Measurements from ENCODE around the gene ELF3. TPM values are rescaled to one million over a fixed set of nuclear protein-coding genes. Genes with fewer than 3 reads are reported as not detected.

The ELF3 gene
- total and polyA plus RNA-seq, 2 of the 13 experiments (the other 11 are each of a cell fraction or from before 2014, with no cell fraction given), result 11.5 to 55.1 TPM

GRCh38 chr1:202009326-202010179 lies 834 bp upstream of the ELF3 start (continued):
- TF ChIP-seq, protein P1, sequence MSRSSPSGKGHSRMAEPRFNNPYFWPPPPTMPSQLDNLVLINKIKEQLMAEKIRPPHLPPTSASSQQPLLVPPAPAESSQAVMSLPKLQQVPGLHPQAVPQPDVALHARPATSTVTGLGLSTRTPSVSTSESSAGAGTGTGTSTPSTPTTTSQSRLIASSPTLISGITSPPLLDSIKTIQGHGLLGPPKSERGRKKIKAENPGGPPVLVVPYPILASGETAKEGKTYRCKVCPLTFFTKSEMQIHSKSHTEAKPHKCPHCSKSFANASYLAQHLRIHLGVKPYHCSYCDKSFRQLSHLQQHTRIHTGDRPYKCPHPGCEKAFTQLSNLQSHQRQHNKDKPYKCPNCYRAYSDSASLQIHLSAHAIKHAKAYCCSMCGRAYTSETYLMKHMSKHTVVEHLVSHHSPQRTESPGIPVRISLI (CRISPR knock-in tag; IDR thresholded peaks at IDR 0.05; ENCODE audit: borderline replicate concordance), result no peak
- TF ChIP-seq MED1 (CRISPR knock-in tag; IDR thresholded peaks at IDR 0.05) (no peak), GMEB1 (CRISPR knock-in tag; IDR thresholded peaks at IDR 0.05; ENCODE audit: borderline replicate concordance) (0 out of 2 replicates have a peak, but pooled peaks have one; percentile 7), NONO (IDR thresholded peaks at IDR 0.05) (no peak), NONO (CRISPR knock-in tag; conservative IDR thresholded peaks at IDR 0.05) (no peak), ZNF569 (CRISPR knock-in tag; IDR thresholded peaks at IDR 0.05; ENCODE audit: borderline replicate concordance) (no peak), ZSCAN29 (CRISPR knock-in tag; conservative IDR thresholded peaks at IDR 0.05) (no peak), KLF11 (CRISPR knock-in tag; IDR thresholded peaks at IDR 0.05) (no peak), SIN3B (IDR thresholded peaks at IDR 0.05; ENCODE audit: low read length) (no peak), ZNF878 (CRISPR knock-in tag; IDR thresholded peaks at IDR 0.05) (no peak), NFYC (CRISPR knock-in tag; IDR thresholded peaks at IDR 0.05) (no peak), NFE2 (CRISPR knock-in tag; IDR thresholded peaks at IDR 0.05) (no peak), HMG20A (CRISPR knock-in tag; IDR thresholded peaks at IDR 0.05; ENCODE audit: borderline replicate concordance) (no peak), ZBTB42 (CRISPR knock-in tag; IDR thresholded peaks at IDR 0.05) (no peak), SMC3 (IDR thresholded peaks at IDR 0.05; ENCODE audit: low read length) (peak; percentile 91), TP53 (CRISPR knock-in tag; conservative IDR thresholded peaks at IDR 0.05) (no peak), TMF1 (CRISPR knock-in tag; IDR thresholded peaks at IDR 0.05; ENCODE audit: low read depth) (no peak), ESRRA (CRISPR knock-in tag; IDR thresholded peaks at IDR 0.05; ENCODE audit: low read depth) (no peak), RBM22 (optimal IDR thresholded peaks at IDR 0.05; ENCODE audit: low read length) (no peak)
- TF ChIP-seq, protein P2, sequence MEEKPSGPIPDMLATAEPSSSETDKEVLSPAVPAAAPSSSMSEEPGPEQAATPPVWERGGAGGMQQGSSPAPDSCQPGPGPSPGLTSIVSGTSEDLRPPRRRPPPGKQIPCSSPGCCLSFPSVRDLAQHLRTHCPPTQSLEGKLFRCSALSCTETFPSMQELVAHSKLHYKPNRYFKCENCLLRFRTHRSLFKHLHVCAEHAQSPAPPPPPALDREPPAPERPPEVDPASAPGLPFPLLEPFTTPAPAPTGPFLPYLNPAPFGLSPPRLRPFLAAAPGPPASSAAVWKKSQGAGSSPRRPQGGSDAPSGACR (CRISPR knock-in tag; IDR thresholded peaks at IDR 0.05), result no peak
- TF ChIP-seq, protein P3, sequence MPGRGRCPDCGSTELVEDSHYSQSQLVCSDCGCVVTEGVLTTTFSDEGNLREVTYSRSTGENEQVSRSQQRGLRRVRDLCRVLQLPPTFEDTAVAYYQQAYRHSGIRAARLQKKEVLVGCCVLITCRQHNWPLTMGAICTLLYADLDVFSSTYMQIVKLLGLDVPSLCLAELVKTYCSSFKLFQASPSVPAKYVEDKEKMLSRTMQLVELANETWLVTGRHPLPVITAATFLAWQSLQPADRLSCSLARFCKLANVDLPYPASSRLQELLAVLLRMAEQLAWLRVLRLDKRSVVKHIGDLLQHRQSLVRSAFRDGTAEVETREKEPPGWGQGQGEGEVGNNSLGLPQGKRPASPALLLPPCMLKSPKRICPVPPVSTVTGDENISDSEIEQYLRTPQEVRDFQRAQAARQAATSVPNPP (CRISPR knock-in tag; IDR thresholded peaks at IDR 0.05), result no peak
- TF ChIP-seq, protein P4, sequence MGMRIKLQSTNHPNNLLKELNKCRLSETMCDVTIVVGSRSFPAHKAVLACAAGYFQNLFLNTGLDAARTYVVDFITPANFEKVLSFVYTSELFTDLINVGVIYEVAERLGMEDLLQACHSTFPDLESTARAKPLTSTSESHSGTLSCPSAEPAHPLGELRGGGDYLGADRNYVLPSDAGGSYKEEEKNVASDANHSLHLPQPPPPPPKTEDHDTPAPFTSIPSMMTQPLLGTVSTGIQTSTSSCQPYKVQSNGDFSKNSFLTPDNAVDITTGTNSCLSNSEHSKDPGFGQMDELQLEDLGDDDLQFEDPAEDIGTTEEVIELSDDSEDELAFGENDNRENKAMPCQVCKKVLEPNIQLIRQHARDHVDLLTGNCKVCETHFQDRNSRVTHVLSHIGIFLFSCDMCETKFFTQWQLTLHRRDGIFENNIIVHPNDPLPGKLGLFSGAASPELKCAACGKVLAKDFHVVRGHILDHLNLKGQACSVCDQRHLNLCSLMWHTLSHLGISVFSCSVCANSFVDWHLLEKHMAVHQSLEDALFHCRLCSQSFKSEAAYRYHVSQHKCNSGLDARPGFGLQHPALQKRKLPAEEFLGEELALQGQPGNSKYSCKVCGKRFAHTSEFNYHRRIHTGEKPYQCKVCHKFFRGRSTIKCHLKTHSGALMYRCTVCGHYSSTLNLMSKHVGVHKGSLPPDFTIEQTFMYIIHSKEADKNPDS (CRISPR knock-in tag; IDR thresholded peaks at IDR 0.05), result no peak
- TF ChIP-seq, protein P5, sequence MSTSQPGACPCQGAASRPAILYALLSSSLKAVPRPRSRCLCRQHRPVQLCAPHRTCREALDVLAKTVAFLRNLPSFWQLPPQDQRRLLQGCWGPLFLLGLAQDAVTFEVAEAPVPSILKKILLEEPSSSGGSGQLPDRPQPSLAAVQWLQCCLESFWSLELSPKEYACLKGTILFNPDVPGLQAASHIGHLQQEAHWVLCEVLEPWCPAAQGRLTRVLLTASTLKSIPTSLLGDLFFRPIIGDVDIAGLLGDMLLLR (CRISPR knock-in tag; IDR thresholded peaks at IDR 0.05), result no peak
